Left colon (tissue), 2 donors: Measurements from ENCODE around the gene STRBP. TPM values are rescaled to one million over a fixed set of nuclear protein-coding genes. Genes with fewer than 3 reads are reported as not detected.
A peak's percentile ranks its signal among the peaks of the same experiment; 100 is the strongest.
"Not testable (repeated sequence)": the region's sequence is repeated elsewhere in the genome, so short reads cannot be mapped to it uniquely, and the experiment has no call there.

Source experiments
- ATAC-seq: fragments of 200-7000 bp; cut with Tn5 transposase; one replicate; pipeline ENCODE4 v1.9.1; 2020; ENCODE audit warnings: mild to moderate bottlenecking, moderate library complexity
- DNase-seq, 2 donors: peaks; one replicate each; pipeline ENCODE4 v3.0.0-alpha.2; 2020
- intact Hi-C, 2 donors: fragments of 100-400 bp; cut with DNase I in 1 of 2; cut with micrococcal nuclease in 1 of 2; formaldehyde crosslinking; loops; one replicate each; pipeline versions ENCODE4 v1.11.2 to v1.14.0; 2022; cut with DNase I, micrococcal nuclease
- total RNA-seq, 2 donors: library from RNA; stranded (reverse); fragmentation: NEBNext Ultra II Directional; extraction: Animal tissue kit (Norgen Biotek cat#: 25700); gene quantifications; one replicate each; pipeline ENCODE4 v1.2.1, GENCODE V29; 2021
- donor health status: DM: no; HTN: no; CAD: no.
- donor health status: DM: yes; HTN: yes; CAD: no.

The STRBP gene
- total RNA-seq, 2 donors from 2014 or later: 46.5 to 47.2 TPM

DNA sequence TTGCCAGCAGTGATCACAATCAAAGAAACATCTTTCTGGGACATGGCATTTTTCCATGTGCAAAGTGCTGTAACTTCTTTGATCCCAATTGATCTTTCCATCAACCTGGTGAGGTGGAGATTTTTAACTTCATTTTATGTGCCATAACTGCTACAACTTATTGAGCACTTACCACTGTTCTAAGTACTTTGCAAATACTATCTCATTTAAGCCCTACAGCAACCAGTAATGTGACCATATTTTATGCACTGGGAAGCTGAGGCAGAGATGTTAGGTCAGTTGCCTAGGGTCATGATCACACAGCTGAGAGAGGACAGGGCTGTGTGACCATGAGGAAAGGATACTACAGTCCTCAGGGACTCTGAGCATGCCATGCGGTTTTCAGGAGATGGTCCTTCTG lies 17.9 kb upstream of the STRBP start:
- ATAC-seq (no peak), DNase-seq (no peak)
- intact Hi-C loops: no loop called here

DNA sequence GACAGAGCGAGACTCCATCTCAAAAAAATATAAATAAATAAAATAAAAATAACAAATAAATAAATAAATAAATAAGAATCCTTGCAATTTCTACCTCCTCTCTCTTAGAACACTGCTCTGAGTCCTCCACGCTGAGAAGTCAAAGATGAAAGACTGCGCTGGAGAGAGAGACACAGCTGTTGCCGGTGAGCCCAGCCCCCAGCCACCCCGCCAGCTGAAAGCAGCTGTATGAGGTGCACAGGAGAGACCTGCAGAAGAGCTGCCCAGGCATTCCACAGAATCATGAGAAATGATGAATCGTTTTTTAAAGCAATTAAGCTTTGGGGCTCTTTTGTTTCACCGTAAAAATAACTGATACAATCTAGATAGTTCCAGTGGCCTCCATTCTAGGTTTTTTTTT lies 16.3 kb upstream of the STRBP start:
- intact Hi-C loops: no loop called here
- DNase-seq: no peak
- no peak for ATAC-seq

DNA sequence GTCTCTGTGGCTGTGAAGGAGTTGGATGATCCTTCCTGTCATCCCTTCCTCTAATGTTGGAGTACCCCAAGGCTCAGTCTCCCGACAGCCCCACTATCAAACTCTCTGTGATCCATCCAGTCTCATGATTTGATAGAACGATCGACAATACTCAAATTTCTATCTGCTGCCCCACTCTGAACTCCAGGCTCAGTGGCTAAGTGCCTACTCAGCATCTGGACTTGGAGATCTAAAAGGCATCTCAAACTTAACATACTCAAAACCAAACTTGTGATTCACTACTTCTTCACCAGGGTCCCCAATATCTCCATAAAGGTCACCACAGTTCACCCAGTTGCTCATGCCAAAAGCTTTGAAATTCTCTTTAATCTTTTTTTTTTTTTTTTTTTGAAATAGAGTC lies 15.1 kb upstream of the STRBP start:
- ATAC-seq: no peak
- no peak for DNase-seq
- intact Hi-C loops: no loop called here

DNA sequence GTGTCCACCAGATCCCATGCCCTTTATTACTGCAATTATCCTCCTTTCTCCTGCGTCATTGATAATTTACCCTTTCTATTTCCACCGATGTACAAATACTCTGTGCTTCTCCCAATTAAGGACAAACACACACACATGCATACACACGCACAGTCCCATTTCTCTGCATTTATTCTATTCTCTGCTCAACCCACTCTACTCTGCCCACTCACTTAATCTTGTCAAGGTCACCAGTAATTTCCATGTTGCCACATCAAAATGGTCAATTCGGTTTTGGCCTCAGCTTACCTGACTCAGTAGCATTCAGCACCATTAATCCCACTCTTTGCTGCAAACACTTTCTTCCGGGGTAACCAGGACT lies 14.6 kb upstream of the STRBP start:
- no peak for DNase-seq
- no peak for ATAC-seq
- intact Hi-C loops: no loop called here

DNA sequence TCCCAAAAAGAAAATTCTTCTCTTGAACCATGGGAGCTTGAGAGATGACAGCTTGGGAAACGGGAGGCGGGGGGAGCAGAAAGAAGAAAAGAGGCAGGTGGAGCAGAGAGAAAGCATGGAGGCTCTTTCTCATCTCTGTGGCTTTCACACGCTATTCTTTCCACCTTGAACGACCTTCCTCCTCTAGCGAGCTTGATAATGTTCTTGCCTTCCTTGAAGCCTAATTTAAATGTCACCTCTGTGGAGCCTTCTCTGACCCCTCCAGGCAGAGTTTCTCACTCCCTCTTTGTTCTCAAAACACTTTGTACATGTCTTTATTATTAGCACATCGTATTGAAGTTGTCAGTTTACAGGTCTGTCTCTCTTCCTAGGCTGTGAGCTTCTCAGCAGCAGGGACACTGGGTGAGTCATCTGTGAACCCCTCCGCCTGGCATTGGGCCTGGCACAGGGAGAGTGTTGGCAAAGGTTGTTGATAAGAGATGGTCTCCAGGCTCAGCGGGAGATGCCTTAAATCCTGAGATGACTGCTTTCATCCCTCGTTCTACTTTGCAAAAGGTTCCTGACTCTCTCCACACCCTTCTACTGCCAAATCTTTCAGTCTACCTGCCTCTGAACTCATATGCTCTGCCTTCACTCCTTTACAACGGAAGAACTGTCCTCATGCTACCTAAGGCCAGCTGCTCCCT lies 14.1 kb upstream of the STRBP start:
- no peak for DNase-seq
- ATAC-seq: peak; percentile 42
- intact Hi-C loops: no loop called here

DNA sequence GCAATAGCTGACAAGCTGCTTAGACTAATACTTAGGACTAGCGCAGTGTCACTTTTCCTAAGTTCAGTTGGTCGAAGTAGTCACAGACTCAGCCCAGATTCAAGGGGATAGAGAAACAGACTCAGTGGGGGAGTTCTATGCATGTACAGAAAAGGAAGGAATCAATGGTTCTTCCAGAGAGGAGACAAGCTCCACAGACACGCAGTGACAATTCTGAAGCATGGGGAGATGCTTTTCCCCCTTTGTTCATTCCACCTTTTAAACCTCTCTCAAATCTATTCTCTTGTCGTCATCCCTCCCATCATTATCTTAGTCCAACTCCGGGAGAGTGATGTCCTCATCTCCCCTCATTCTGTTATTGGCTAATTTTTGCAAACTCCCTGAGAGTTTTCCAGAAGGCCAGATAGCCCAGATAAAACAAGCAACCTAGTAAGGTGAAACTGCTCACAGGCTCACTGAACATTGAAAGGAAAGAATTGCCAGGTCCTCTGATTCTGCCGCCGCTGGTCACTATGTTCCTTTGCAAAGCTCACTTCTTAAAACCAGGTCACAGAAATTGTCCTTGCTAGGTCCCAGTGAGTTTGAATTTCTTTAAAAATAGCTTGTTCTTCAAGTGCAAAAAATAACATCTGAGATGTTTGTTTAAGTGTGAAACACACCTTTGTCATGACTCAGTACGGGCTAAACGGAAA lies 13.4 kb upstream of the STRBP start:
- intact Hi-C loops: no loop called here
- no peak for DNase-seq
- no peak for ATAC-seq

DNA sequence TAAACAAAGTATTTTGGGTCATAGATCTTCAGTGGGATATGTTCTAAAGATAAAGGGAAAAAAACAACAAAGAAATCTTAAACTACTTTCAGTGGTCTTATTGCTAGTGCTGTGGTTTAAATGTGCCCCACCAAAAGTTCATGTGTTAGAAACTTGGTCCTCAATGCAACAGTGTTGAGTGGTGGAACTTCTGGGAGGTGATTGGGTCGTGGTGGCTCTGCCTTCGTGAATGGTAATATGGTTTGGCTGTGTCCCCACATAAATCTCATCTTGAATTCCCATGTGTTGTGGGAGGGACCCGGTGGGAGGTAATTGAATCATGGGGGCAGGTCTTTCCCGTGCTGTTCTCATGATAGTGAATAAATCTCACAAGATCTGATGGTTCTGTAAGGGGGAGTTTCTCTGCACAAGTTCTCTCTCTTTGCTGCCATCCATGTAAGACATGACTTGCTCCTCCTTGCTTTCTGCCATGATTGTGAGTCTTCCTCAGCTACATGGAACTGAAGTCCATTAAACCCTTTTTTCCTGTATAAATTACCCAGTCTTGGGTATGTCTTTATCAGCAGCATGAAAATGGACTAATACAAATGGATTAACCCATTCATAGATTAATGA lies 10.6 kb upstream of the STRBP start:
- DNase-seq, intact Hi-C loops, ATAC-seq: not testable (repeated sequence)

DNA sequence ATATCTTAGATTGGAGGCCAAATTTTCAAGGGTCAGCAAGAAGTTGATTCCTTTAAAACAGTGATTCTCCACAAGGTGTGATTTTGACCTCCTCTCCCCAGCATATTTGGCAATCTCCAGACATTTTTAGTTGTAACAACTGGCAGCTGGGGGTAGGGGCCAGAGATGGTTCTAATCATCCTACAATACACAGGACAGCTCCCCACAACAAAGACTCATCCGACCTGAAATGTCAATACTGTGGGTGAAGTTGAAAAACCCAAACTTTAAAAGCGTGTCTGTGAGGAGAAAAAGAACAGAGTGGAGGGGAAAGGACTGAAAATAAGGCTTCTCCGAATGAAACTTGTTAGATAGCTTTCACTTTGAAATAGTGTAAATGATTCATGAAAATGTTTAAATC lies 10.0 kb upstream of the STRBP start:
- DNase-seq (no peak), ATAC-seq (no peak)
- intact Hi-C loops: no loop called here

DNA sequence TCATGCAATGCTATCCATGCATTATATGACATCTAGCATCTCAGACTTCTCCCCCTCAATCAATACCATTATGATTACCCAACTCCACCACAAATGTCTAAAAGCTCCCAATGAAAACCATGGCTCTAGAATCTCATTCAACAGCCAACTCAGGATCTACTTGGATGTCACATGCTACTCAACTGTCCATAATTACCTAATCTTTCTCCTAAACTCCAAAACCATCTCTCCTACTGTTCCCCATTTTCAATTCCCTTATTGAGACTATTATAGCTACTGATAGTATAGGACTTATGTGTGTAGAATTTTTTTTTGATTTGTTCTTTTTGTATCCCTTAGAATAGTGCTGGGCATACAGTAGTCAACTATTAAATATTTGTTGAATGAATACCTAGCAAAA lies 8.2 kb upstream of the STRBP start:
- intact Hi-C loops: no loop called here

DNA sequence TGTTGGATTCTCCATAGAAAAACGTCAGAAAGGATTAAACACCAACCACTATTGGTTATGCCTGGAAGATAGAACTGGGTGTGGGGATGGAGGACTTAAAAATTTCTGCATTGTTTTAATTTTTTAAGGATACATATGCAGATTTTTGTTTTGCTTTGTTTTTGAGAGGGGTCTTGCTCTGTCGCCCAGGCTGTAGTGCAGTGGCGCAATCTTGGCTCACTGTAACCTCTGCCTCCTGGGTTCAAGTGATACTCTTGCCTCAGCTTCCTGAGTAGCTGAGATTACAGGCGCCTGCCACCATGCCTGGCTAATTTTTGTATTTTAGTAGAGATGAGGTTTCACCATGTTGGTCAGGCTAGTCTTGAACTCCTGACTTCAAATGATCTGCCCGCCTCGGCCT lies 2.7 kb upstream of the STRBP start:
- DNase-seq, ATAC-seq, intact Hi-C loops: not testable (repeated sequence)

More for the DNA sequence above, 8.2 kb upstream of the STRBP start:
- no peak for DNase-seq
- no peak for ATAC-seq

DNA sequence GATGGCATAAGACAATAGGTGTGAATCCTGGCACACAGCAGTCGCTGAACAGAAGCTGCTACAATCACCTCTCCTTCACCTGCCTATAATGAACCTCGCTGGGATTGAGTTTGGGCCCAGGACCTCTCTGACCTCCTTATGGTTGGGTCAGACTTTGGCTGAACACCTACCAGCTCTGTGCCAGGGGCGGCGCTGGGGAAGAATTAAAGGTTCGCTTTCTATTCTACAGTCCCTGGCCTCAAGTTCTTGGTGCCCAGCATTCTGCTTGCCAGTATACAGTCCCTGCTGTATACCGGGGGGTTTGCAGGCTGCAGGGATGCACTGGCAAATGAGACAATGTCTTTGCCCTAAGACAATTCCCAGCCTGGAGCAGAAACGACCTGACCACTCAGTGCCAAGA lies 895 bp upstream of the STRBP start:
- intact Hi-C loops: no loop called here
- ATAC-seq: no peak
- peak in 1 of 2 donors; percentile 20 for DNase-seq

DNA sequence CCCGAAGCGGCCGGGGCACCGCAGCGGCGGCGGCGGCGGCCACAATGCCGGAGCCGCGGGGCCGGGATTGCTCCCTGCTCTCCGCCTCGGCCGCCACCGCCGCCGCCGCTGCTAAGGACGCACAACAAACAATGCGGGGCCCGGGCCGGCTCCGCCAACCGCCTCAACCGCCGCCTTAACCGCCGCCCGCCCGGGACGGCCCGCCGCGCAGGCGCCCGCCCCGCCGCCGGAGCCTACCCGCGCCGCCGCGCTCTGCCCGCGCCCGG lies 254 bp downstream of the STRBP start:
- ATAC-seq: peak; percentile 16
- intact Hi-C loops: no loop called here

DNA sequence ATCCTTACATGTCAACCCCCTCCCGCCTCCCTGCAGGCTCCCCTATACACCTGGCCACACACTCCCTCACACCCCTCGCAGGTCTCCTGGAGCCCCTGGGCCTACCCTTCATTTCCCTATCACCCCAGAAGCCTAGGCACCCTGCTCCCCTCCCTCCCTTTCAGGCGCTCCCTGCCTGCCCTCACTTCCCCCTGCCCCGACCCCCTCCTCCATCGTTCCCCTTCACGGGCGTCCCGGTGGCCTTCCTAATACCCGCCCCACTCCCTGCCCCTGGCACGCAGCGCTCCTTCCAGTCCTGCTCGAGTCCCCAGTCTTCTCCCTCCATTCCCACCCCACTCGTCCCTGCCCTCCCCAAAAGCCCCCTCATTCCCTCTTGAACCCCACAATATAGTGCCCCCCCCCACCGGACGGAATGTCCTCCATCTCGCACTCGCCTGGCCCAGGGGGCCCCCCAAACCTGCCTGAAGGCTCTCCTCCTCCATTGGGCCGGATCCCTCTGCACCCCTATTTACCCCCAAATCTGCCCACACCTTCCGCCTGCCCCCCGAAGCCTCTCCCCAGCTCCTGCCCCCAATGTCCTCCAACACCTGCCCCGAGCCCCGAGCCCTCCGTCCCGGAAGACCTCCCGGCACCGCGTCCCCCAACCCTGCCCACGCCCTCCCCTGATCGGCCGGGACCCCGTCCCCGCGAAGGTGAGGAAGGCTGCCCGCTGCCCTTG lies 746 bp downstream of the STRBP start:
- DNase-seq (peak; percentile 45 to 46), ATAC-seq (no peak)
- intact Hi-C loops: no loop called here

More for the DNA sequence above, 254 bp downstream of the STRBP start:
- peak in 1 of 2 donors; percentile 35 for DNase-seq

DNA sequence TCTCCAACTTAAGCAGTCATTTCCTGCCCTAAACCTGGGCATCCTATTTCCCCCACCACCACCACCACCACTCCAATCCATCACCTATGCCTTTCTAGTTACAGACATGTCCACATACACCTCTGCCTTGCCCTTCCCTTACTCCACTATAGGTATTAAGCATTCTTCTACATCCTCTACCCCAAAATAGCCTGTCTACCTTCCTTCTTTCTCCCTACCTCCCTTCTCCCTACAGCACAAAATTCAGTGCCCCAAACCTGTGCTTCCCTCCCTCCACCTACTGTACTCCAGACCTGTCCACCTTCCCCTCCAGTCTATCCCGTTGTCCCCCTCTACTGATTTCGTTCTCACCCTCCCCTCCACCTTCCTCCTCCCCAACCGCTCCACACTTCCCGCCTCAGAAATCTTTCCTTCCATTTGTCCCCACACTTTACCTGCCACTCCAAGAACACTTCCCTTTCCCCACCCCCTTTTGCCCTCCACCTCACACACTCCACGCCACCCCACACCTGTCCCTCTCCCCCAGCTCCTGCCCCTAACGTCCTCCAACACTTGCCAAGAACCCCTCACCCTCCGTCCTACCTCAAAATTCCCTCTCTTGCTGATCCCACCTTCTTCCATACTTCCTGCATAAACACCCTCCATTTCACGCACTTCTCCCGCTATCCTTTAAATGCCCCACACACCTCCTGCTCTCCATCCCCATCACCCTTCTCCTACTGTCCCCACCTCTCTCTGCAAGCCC lies 1.6 kb downstream of the STRBP start:
- ATAC-seq (no peak), DNase-seq (no peak)
- intact Hi-C loops: no loop called here

DNA sequence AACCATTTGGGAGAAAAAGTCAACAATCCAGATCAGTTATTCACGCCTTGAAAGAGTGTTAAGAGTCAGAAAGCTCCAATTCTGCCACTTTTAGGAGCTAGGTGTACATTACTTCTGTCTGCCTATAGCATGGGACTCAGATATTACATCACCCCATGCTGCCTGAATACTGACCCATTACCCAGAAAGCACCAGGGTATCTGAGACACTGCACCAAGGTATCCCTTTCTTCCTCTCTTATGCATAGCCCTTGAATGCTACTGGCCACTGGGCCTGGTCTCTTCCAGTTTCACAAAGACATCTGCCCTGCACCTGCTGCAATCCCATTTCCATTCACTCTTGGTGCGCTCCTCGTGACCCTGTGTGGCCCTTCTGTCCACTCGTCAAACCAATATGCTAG lies 2.6 kb downstream of the STRBP start:
- ATAC-seq: no peak
- intact Hi-C loops: no loop called here
- DNase-seq: peak in 1 of 2 donors; percentile 38

DNA sequence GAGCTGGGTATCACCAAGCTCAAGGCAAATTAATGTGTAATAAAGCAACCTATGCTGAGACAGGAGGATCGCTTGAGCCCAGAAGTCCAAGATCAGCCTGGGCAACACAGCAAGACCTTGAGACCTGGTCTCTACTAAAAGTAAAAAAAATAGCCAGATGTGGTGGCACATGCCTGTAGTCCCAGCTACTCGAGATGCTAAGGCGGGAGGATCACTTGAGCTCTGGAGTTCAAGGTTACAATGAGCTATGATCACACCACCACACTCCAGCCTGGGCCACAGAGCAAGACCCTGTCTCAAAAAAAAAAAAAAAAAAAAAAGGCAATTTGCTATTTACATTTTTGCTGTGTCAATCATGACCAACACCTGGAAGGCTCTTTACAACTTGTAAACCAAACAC lies 5.2 kb downstream of the STRBP start:
- ATAC-seq (no peak), DNase-seq (no peak)
- intact Hi-C loops: no loop called here

DNA sequence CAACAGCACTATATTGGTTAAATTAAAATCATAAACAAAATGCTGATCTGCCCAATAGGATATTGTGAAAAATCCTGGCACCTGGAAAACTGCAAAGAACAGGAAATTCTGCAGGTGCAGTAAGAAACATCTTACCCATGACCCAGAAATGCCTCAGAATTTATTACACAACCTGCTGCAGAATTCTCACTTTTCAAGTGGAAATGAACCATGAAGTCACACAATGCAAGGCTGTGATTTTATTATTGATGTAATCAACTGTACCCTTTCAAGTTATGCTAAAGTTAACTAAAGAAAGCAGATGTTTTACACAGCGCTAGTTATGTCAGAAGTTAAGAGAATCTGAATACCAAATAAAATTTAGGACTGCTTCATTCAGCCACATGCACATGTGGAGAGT lies 6.0 kb downstream of the STRBP start:
- DNase-seq (no peak), ATAC-seq (no peak)
- intact Hi-C loops: no loop called here

DNA sequence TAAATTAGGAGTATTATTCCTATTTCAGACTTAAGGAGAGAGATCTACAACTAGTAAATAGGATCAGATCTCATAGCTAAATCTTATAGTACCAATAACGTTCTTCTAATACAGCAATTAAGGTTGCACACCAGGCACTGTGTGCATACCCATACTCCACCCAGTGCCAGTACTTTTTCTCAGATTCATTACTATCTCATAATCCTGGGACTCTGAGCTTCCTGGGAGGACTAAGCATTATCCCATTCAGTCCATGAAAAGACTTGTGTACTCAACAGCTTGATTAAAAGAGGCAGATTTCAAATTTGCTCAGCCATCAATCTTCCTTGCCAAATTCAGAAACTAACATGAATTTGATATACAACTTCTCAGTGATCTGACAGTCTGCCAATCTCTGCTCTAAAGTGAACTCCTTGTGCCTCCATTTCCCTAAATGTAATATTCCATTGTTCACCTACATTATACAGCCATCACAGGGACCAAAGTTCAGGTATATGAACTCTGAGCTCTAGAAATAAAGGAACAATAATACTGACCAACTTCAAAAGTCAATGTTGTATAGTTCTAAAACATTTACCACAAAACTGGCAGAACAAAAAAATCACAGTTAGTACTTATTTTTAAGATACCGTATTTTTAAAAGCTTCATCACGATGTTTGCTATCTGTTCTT lies 7.2 kb downstream of the STRBP start:
- intact Hi-C loops: no loop called here
- DNase-seq: no peak
- ATAC-seq: peak; percentile 78

DNA sequence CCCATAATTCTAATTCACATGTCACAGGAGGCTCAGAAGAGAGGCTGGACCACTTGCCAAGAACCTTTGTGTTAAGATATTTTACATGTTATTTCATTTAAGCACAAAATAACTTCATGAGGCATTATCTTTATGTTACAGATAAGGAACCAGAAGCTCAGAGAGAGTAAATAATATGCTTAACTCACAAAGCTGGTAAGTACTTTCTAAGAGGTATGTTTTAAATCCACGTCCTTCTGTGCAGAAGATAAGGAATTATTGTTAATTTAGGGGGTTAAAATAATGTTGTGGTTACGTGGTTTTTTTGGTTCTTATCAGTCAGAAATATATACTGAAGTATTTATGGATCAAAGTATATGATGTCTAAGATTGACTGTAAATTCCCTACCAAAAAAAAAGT lies 8.0 kb downstream of the STRBP start:
- DNase-seq (no peak), ATAC-seq (no peak)
- intact Hi-C loops: no loop called here
